Measurements from ENCODE around the gene SEMA5B. TPM values are rescaled to one million over a fixed set of nuclear protein-coding genes. Genes with fewer than 3 reads are reported as not detected.

Gene SEMA5B
- total RNA-seq, 4 donors from 2014 or later: 0.29 to 25.4 (median 4.5) TPM; not detected in 1

DNA sequence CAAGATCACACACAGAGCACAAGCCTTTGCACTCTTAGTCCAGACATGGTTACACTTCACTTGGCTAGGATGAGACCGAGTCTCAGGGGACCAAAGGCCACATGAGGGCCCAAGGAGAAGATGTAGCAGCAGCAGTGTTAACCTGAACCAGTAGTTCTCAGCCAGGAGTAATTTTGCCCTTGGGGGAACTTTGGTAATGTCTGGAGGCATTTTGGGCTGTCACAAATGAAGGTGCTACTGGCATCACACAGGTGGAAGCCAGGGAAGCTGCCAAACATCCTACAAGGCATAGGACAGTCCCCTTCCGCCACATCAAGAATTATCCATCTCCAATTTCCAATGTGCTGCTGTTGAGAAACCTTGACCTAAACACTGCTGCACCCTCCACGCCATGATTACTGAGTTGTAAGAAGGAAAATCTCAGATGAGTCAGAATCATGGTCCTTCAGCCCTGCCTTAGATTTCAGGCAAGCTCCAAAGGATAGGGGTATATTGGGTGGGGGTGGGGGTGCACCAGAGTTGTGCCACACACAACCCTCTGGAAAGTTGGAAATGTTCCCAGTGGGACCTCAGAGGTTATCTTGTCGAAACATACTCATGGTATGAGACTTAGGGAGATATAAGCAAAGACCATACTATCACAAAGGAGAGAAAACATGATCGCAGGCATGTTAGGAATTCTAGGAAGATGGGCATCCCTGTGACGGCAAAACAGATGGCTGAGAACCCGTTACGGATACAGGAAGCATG is 36.2 kb downstream of the SEMA5B start:
- no peak for TF ChIP-seq POLR2A (IDR thresholded peaks at IDR 0.05)
- TF ChIP-seq, protein P1, sequence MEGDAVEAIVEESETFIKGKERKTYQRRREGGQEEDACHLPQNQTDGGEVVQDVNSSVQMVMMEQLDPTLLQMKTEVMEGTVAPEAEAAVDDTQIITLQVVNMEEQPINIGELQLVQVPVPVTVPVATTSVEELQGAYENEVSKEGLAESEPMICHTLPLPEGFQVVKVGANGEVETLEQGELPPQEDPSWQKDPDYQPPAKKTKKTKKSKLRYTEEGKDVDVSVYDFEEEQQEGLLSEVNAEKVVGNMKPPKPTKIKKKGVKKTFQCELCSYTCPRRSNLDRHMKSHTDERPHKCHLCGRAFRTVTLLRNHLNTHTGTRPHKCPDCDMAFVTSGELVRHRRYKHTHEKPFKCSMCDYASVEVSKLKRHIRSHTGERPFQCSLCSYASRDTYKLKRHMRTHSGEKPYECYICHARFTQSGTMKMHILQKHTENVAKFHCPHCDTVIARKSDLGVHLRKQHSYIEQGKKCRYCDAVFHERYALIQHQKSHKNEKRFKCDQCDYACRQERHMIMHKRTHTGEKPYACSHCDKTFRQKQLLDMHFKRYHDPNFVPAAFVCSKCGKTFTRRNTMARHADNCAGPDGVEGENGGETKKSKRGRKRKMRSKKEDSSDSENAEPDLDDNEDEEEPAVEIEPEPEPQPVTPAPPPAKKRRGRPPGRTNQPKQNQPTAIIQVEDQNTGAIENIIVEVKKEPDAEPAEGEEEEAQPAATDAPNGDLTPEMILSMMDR (IDR thresholded peaks at IDR 0.05): no peak
- Histone ChIP-seq H3K4me1 (no peaks in the 10 kb centered on the region), H3K27me3 (no peaks in the 10 kb centered on the region)

DNA sequence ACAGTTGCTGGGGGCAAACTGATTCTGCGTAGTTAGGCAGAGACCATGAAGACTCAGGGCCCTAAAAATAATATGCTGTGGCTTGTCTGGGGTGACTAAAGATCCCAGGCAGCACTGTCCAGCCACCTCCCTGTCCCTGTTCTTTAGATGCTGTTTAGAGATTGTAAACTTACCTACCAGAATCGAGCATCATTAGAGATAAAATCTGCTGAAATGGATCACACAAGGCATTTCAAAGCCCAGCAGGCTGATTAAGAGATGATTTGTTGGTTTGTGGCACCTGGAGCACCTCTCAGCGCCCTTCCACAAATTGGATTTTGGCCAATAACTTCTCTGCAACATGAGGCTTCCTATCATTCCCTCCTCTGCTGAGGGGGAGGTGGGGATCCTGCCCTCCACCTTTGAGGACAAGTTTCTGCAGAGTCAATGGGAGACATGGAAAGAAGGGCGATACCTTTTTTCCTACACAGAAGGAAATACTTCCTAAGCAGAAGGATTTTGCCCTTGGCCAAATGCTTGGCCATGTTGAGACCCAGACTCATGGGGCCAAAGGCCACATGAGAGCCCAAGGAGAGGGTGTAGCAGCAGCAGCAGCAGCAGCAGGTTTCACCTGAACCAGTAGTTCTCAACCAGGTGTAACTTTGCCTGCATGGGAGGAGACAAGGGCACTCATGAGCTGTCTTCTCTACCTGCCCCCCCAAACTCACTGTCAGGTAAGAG is 37.5 kb downstream of the SEMA5B start:
- Histone ChIP-seq H3K27ac (no peak overlapping the region), H3K27me3 (no peaks in the 10 kb centered on the region), H3K36me3 (no peaks in the 10 kb centered on the region), H3K4me3 (no peak overlapping the region), H3K9me3 (no peaks in the 10 kb centered on the region), H3K4me1 (no peaks in the 10 kb centered on the region)
- TF ChIP-seq, protein P1 (IDR thresholded peaks at IDR 0.05): no peak
- TF ChIP-seq POLR2A (IDR thresholded peaks at IDR 0.05): no peak
- intact Hi-C loops (cut with DNase I; ENCODE audit: low total_unique reads): no loop called here
- no peak for DNase-seq

More for the DNA sequence above, 36.2 kb downstream of the SEMA5B start:
- Histone ChIP-seq H3K9me3 (no peaks in the 10 kb centered on the region), H3K27ac (no peak overlapping the region), H3K36me3 (no peaks in the 10 kb centered on the region), H3K4me3 (no peak overlapping the region)
- no peak for DNase-seq
- intact Hi-C loops (cut with DNase I; ENCODE audit: low total_unique reads): no loop called here

DNA sequence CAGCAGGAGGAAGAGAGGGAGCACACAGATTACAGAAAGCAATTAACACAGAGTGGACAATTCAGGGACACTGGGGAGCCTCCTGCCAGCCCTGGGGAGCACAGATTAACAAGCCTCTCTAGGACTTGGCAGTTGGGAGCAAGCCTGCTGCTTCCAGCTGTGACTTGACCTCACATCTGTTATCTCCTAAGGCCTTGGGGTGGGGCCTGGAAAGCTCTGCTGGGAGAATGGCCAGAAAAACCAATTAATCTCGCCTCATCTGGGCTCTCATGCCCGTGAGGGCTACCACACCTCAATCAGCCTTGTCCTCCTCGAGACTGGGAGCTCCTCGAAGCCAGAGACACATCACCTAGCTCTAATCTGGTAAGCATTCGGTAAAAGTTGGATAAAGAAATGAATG is 39.1 kb downstream of the SEMA5B start:
- no peaks in the 10 kb centered on the region for H3K27me3 ChIP-seq
- no peaks in the 10 kb centered on the region for H3K4me1 ChIP-seq
- no peaks in the 10 kb centered on the region for H3K9me3 ChIP-seq
- H3K36me3 ChIP-seq: no peaks in the 10 kb centered on the region
- no peak for TF ChIP-seq POLR2A (IDR thresholded peaks at IDR 0.05)
- TF ChIP-seq, protein P1 (IDR thresholded peaks at IDR 0.05): no peak
- intact Hi-C loops (cut with DNase I; ENCODE audit: low total_unique reads): no loop called here
- DNase-seq: no peak
- H3K27ac ChIP-seq: no peak overlapping the region
- H3K4me3 ChIP-seq: no peak overlapping the region

DNA sequence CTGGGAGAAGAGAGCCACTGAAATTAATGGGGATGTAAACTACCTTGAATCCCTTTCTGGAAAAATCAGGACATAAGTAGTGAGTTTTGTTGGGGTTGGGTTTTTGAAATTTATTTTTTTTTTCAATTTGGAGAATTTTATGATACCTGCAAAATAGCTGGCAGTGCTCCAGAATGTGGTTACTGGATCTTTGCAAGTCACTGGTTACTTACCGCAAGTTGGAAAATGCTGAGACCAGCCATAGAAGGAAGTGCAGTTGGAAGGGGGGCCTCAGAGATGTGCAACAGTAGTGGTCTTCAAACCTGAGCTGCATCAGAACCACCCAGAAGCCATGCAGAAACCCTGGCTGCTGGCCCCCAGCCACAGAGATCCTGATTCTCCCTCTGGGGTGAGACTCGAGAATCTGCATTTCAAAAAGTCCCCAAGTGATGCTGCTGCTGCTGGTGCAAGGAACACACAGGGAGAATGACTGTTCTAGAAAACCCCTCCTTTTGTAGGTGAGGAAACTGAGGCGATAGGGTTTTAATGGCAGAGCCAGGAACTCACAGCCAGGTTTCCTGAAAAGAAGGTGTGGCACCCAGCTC is 39.7 kb downstream of the SEMA5B start:
- no peak overlapping the region for H3K27ac ChIP-seq
- no peak for DNase-seq
- intact Hi-C loops (cut with DNase I; ENCODE audit: low total_unique reads): no loop called here
- H3K36me3 ChIP-seq: no peaks in the 10 kb centered on the region
- H3K9me3 ChIP-seq: no peaks in the 10 kb centered on the region
- no peaks in the 10 kb centered on the region for H3K27me3 ChIP-seq
- no peak for TF ChIP-seq POLR2A (IDR thresholded peaks at IDR 0.05)
- TF ChIP-seq, protein P1 (IDR thresholded peaks at IDR 0.05): no peak
- H3K4me3 ChIP-seq: no peak overlapping the region
- H3K4me1 ChIP-seq: no peaks in the 10 kb centered on the region

DNA sequence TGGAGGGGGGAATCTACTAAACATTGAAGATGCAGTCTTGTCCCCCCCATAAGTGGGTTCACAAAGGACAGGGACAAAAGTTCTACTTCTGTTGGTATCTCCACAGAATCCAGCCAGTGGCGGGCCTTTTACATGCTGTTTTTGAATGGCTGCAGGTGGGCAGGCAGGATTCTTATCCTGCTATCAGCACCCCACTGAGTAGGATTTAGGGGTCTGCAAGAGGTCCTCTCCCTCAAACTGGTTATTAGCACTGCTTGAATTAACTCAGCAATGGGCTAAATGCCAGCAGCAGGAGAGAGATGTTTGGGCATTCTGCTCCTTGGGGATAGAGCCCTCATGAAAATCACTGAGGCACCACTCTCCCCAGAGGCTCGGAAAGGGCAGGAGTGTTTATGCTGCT is 40.3 kb downstream of the SEMA5B start:
- H3K27me3 ChIP-seq: no peaks in the 10 kb centered on the region
- DNase-seq: no peak
- no peaks in the 10 kb centered on the region for H3K36me3 ChIP-seq
- TF ChIP-seq POLR2A (IDR thresholded peaks at IDR 0.05): no peak
- TF ChIP-seq, protein P1 (IDR thresholded peaks at IDR 0.05): no peak
- intact Hi-C loops (cut with DNase I; ENCODE audit: low total_unique reads): no loop called here
- H3K27ac ChIP-seq: no peak overlapping the region
- H3K4me1 ChIP-seq: no peaks in the 10 kb centered on the region
- no peaks in the 10 kb centered on the region for H3K9me3 ChIP-seq
- H3K4me3 ChIP-seq: no peak overlapping the region

All from uterus (tissue), 4 donors.